ENCODE measurements around the gene ARHGEF25. TPM values are rescaled to one million over a fixed set of nuclear protein-coding genes. Genes with fewer than 3 reads are reported as not detected.

Gene ARHGEF25
- total RNA-seq, 1 experiment from 2014 or later = 20.9 TPM

GRCh38 chr12:57600395-57600794, 10.8 kb upstream of the ARHGEF25 start:
- intact Hi-C loops (cut with micrococcal nuclease; ENCODE audit: unreplicated experiment) = no loop called here
- POLR2A ChIA-PET (ENCODE audit: low non-redundant PET) = no interaction called here
- Histone ChIP-seq H3K4me1 (ENCODE audit: insufficient read depth, low read length, poor library complexity, severe bottlenecking) (peaks cover 11% of the 10 kb centered on the region), H3K36me3 (ENCODE audit: insufficient read depth, low read length, poor library complexity, severe bottlenecking) (peaks cover 3% of the 10 kb centered on the region), H3K9me3 (ENCODE audit: low read depth, low read length, poor library complexity, severe bottlenecking) (no peaks in the 10 kb centered on the region), H3K4me3 (ENCODE audit: low read depth, low read length, poor library complexity, severe bottlenecking) (no peak overlapping the region), H3K27me3 (replicated peaks; ENCODE audit: insufficient read depth, low read depth, low read length, poor library complexity) (no peaks in the 10 kb centered on the region), H3K27ac (ENCODE audit: low read depth, low read length, poor library complexity, severe bottlenecking) (no peak overlapping the region)
- TF ChIP-seq EZH2 (IDR thresholded peaks at IDR 0.05; ENCODE audit: borderline replicate concordance, low read depth, low read length, poor library complexity, severe bottlenecking) (no peak), CTCF (conservative IDR thresholded peaks at IDR 0.05; ENCODE audit: low read depth, low read length) (no peak)
- no peak for DNase-seq (ENCODE audit: low spot score)
- no TSS peak for BruUV-seq (replicated peaks)
- CTCF ChIA-PET = interaction anchor here (0.5 kb wide), 1 partner anchor 17 kb away, joined by 3 read pairs; no protein-coding TSS in a partner anchor

GRCh38 chr12:57602544-57602943, 8.7 kb upstream of the ARHGEF25 start:
- TF ChIP-seq EZH2 (IDR thresholded peaks at IDR 0.05; ENCODE audit: borderline replicate concordance, low read depth, low read length, poor library complexity, severe bottlenecking) (no peak), CTCF (conservative IDR thresholded peaks at IDR 0.05; ENCODE audit: low read depth, low read length) (no peak)
- intact Hi-C loops (cut with micrococcal nuclease; ENCODE audit: unreplicated experiment) = no loop called here
- no TSS peak for BruUV-seq (replicated peaks)
- H3K27ac ChIP-seq (ENCODE audit: low read depth, low read length, poor library complexity, severe bottlenecking) = no peak overlapping the region
- no peak for DNase-seq (ENCODE audit: low spot score)
- H3K27me3 ChIP-seq (replicated peaks; ENCODE audit: insufficient read depth, low read depth, low read length, poor library complexity) = no peaks in the 10 kb centered on the region
- no peaks in the 10 kb centered on the region for H3K9me3 ChIP-seq (ENCODE audit: low read depth, low read length, poor library complexity, severe bottlenecking)
- H3K4me3 ChIP-seq (ENCODE audit: low read depth, low read length, poor library complexity, severe bottlenecking) = no peak overlapping the region
- POLR2A ChIA-PET (ENCODE audit: low non-redundant PET) = no interaction called here
- CTCF ChIA-PET = interaction anchor here (0.7 kb wide), 1 partner anchor 47 kb away, joined by 5 read pairs; no protein-coding TSS in a partner anchor
- H3K4me1 ChIP-seq (ENCODE audit: insufficient read depth, low read length, poor library complexity, severe bottlenecking) = peaks cover 11% of the 10 kb centered on the region
- H3K36me3 ChIP-seq (ENCODE audit: insufficient read depth, low read length, poor library complexity, severe bottlenecking) = peaks cover 3% of the 10 kb centered on the region

GRCh38 chr12:57603324-57603723, 7.9 kb upstream of the ARHGEF25 start:
- H3K4me1 ChIP-seq (ENCODE audit: insufficient read depth, low read length, poor library complexity, severe bottlenecking) = peaks cover 11% of the 10 kb centered on the region
- intact Hi-C loops (cut with micrococcal nuclease; ENCODE audit: unreplicated experiment) = no loop called here
- no TSS peak for BruUV-seq (replicated peaks)
- ChIA-PET POLR2A (ENCODE audit: low non-redundant PET) (no interaction called here), CTCF (interaction anchor here (0.7 to 1.0 kb wide), 3 partner anchors 20 to 48 kb away, joined by 3 to 5 read pairs (median 3); no protein-coding TSS in a partner anchor)
- H3K27me3 ChIP-seq (replicated peaks; ENCODE audit: insufficient read depth, low read depth, low read length, poor library complexity) = no peaks in the 10 kb centered on the region
- peaks cover 3% of the 10 kb centered on the region for H3K36me3 ChIP-seq (ENCODE audit: insufficient read depth, low read length, poor library complexity, severe bottlenecking)
- H3K27ac ChIP-seq (ENCODE audit: low read depth, low read length, poor library complexity, severe bottlenecking) = no peak overlapping the region
- TF ChIP-seq EZH2 (IDR thresholded peaks at IDR 0.05; ENCODE audit: borderline replicate concordance, low read depth, low read length, poor library complexity, severe bottlenecking) (no peak), CTCF (conservative IDR thresholded peaks at IDR 0.05; ENCODE audit: low read depth, low read length) (no peak)
- no peak overlapping the region for H3K4me3 ChIP-seq (ENCODE audit: low read depth, low read length, poor library complexity, severe bottlenecking)
- H3K9me3 ChIP-seq (ENCODE audit: low read depth, low read length, poor library complexity, severe bottlenecking) = no peaks in the 10 kb centered on the region
- no peak for DNase-seq (ENCODE audit: low spot score)
